Neuronal stem cell (in vitro differentiated cells): ENCODE data around the gene TRIM6.

Source experiments
- DNase-seq: peaks from one replicate; pipeline ENCODE4 v3.0.0-alpha.2; 2013; ENCODE audit warnings: low spot score
- H2AFZ ChIP-seq: one replicate; pipeline ENCODE4 v1.6.1; 2013; ENCODE audit warnings: mild to moderate bottlenecking, low read length, inconsistent platforms
- H2AK5ac ChIP-seq: 2 replicates; pipeline ENCODE4 v1.6.1; 2013; ENCODE audit warnings: low read depth, mild to moderate bottlenecking, inconsistent platforms, low read length, moderate library complexity, mixed read lengths
- H2BK120ac ChIP-seq: 2 replicates; pipeline ENCODE4 v1.6.1; 2013; ENCODE audit warnings: low read depth, mild to moderate bottlenecking, inconsistent platforms, low read length, moderate library complexity, mixed read lengths
- H2BK12ac ChIP-seq: one replicate; pipeline ENCODE4 v1.6.1; 2013; ENCODE audit warnings: low read length, inconsistent platforms
- H2BK15ac ChIP-seq: 2 replicates; pipeline ENCODE4 v1.6.1; 2013; ENCODE audit warnings: mild to moderate bottlenecking, low read length, inconsistent platforms, mixed read lengths
- H2BK5ac ChIP-seq: one replicate; pipeline ENCODE4 v1.6.1; 2013; ENCODE audit warnings: inconsistent platforms, mild to moderate bottlenecking, low read length, moderate library complexity
- H3K14ac ChIP-seq: one replicate; pipeline ENCODE4 v1.6.1; 2013; ENCODE audit warnings: low read length, inconsistent platforms
- H3K18ac ChIP-seq: 2 replicates; pipeline ENCODE4 v1.6.1; 2013; ENCODE audit warnings: low read length, inconsistent platforms
- H3K23ac ChIP-seq: 2 replicates; pipeline ENCODE4 v1.6.1; 2013; ENCODE audit warnings: low read depth, mild to moderate bottlenecking, mixed read lengths, low read length, inconsistent platforms; ENCODE audit not compliant: poor library complexity
- H3K27ac ChIP-seq: replicated peaks from 3 replicates; pipeline ENCODE4 v1.5.1; 2013; ENCODE audit warnings: low read length, inconsistent platforms
- H3K27me3 ChIP-seq, 3 experiments: 2 replicates each; pipeline ENCODE4 v1.6.1; 2013; ENCODE audit warnings: low read length in 3 of 3, mild to moderate bottlenecking in 2 of 3, inconsistent platforms in 1 of 3, low read depth in 1 of 3, mixed read lengths in 1 of 3, moderate library complexity in 1 of 3; ENCODE audit not compliant: control insufficient read depth in 3 of 3, insufficient read depth in 3 of 3
- H3K36me3 ChIP-seq, 2 donors: replicated peaks in 1 of 2; 2 replicates each; pipeline ENCODE4 v1.6.1; 2013; ENCODE audit warnings: low read length in 2 of 2; ENCODE audit not compliant: control insufficient read depth in 2 of 2, insufficient read depth in 2 of 2
- H3K4ac ChIP-seq: 2 replicates; pipeline ENCODE4 v1.6.1; 2013; ENCODE audit warnings: inconsistent platforms, mild to moderate bottlenecking, low read length, moderate library complexity
- H3K4me1 ChIP-seq, 2 donors: 1 replicate in 1 of 2; 2 replicates in 1 of 2; pipeline ENCODE4 v1.6.1; 2013; ENCODE audit warnings: low read length in 2 of 2, low read depth in 1 of 2; ENCODE audit not compliant: control insufficient read depth in 2 of 2, insufficient read depth in 1 of 2
- H3K4me2 ChIP-seq: one replicate; pipeline ENCODE4 v1.6.1; 2013; ENCODE audit warnings: mild to moderate bottlenecking, low read length, inconsistent platforms; ENCODE audit not compliant: insufficient read depth, poor library complexity, severe bottlenecking
- H3K4me3 ChIP-seq, 2 donors: 2 replicates each; pipeline ENCODE4 v1.5.1; 2013; ENCODE audit warnings: low read length in 2 of 2, mild to moderate bottlenecking in 2 of 2, inconsistent platforms in 1 of 2, moderate library complexity in 1 of 2
- H3K79me1 ChIP-seq: one replicate; pipeline ENCODE4 v1.6.1; 2013; ENCODE audit warnings: low read depth, mild to moderate bottlenecking, inconsistent platforms, low read length, moderate library complexity
- H3K9ac ChIP-seq: one replicate; pipeline ENCODE4 v1.6.1; 2013; ENCODE audit warnings: mild to moderate bottlenecking, low read depth, low read length, inconsistent platforms; ENCODE audit not compliant: poor library complexity
- H3K9me3 ChIP-seq, 2 donors: replicated peaks in 1 of 2; 2 replicates each; pipeline versions ENCODE3 to v1.6.1; 2013; ENCODE audit warnings: low read length in 2 of 2, mild to moderate bottlenecking in 2 of 2, inconsistent platforms in 1 of 2, low read depth in 1 of 2, mixed read lengths in 1 of 2, moderate library complexity in 1 of 2; ENCODE audit not compliant: control insufficient read depth in 2 of 2, insufficient read depth in 1 of 2
- H4K8ac ChIP-seq: one replicate; pipeline ENCODE4 v1.6.1; 2013; ENCODE audit warnings: low read depth, mild to moderate bottlenecking, inconsistent platforms, low read length, moderate library complexity
- H4K91ac ChIP-seq: one replicate; pipeline ENCODE4 v1.6.1; 2013; ENCODE audit warnings: low read length, low read depth, mild to moderate bottlenecking, inconsistent platforms; ENCODE audit not compliant: poor library complexity
- WGBS, 2 donors: extraction: QIAGEN DNeasy Blood & Tissue Kit; methylation state at CpG; one replicate each; pipeline ENCODE4 v1.1.7; 2013; ENCODE audit warnings: missing lambda C conversion rate in 2 of 2, mixed read lengths in 1 of 2; ENCODE audit not compliant: insufficient read length in 2 of 2, insufficient replicate concordance in 1 of 2; ENCODE audit errors: extremely low coverage in 2 of 2; 5-methylcytosine and 5-hydroxymethylcytosine counted together

TRIM6 gene

GRCh38 chr11:5639953-5640352, 43.5 kb downstream of the TRIM6 start:
- H2BK12ac ChIP-seq = no peak overlapping the region
- peaks cover 0 to 1% of the 10 kb centered on the region in 2 donors for H3K36me3 ChIP-seq
- H3K79me1 ChIP-seq = no peaks in the 10 kb centered on the region
- H3K9ac ChIP-seq = no peak overlapping the region
- H2BK5ac ChIP-seq = no peak overlapping the region
- no peak overlapping the region for H3K18ac ChIP-seq
- no peak overlapping the region for H2AFZ ChIP-seq
- no peaks in the 10 kb centered on the region for H3K9me3 ChIP-seq
- no CpG with 5 or more reads among the region's 1 CpG for WGBS, 2 donors
- no peak overlapping the region for H3K27ac ChIP-seq
- DNase-seq = no peak
- H2AK5ac ChIP-seq = no peak overlapping the region
- no peaks in the 10 kb centered on the region for H3K4me1 ChIP-seq
- H3K4ac ChIP-seq = no peak overlapping the region
- H4K8ac ChIP-seq = no peak overlapping the region
- no peak overlapping the region for H3K14ac ChIP-seq
- H3K27me3 ChIP-seq = no peaks in the 10 kb centered on the region
- no peak overlapping the region for H2BK15ac ChIP-seq
- H3K23ac ChIP-seq = no peak overlapping the region
- no peak overlapping the region for H3K4me3 ChIP-seq
- H2BK120ac ChIP-seq = no peak overlapping the region
- no peak overlapping the region for H3K4me2 ChIP-seq
- H4K91ac ChIP-seq = no peak overlapping the region

- H2AFZ ChIP-seq = no peak overlapping the region
- no peak overlapping the region for H3K18ac ChIP-seq
- DNase-seq = no peak
- no peak overlapping the region for H4K91ac ChIP-seq
- H3K79me1 ChIP-seq = no peaks in the 10 kb centered on the region
- no peak overlapping the region for H3K4ac ChIP-seq
- H3K9me3 ChIP-seq = no peaks in the 10 kb centered on the region
- no peak overlapping the region for H3K14ac ChIP-seq
- H2BK15ac ChIP-seq = no peak overlapping the region
- H2BK5ac ChIP-seq = no peak overlapping the region
- H3K36me3 ChIP-seq = peaks cover 0 to 1% of the 10 kb centered on the region in 2 donors
- H3K27me3 ChIP-seq = no peaks in the 10 kb centered on the region
- H4K8ac ChIP-seq = no peak overlapping the region
- no peak overlapping the region for H3K9ac ChIP-seq
- no peak overlapping the region for H2BK120ac ChIP-seq
- no peak overlapping the region for H2AK5ac ChIP-seq
- no peak overlapping the region for H3K4me2 ChIP-seq
- no peak overlapping the region for H2BK12ac ChIP-seq
- H3K4me1 ChIP-seq = no peaks in the 10 kb centered on the region
- H3K4me3 ChIP-seq = no peak overlapping the region
- H3K23ac ChIP-seq = no peak overlapping the region
- H3K27ac ChIP-seq = no peak overlapping the region
Measured at GRCh38 chr11:5643585-5643984, 47.1 kb downstream of the TRIM6 start.

GRCh38 chr11:5646139-5646538, 49.7 kb downstream of the TRIM6 start:
- H2AK5ac ChIP-seq = no peak overlapping the region
- H3K27ac ChIP-seq = no peak overlapping the region
- H3K14ac ChIP-seq = no peak overlapping the region
- no peak overlapping the region for H2BK12ac ChIP-seq
- no peaks in the 10 kb centered on the region for H3K9me3 ChIP-seq
- no peak overlapping the region for H3K9ac ChIP-seq
- H4K91ac ChIP-seq = no peak overlapping the region
- no peak overlapping the region for H4K8ac ChIP-seq
- no peak overlapping the region for H3K4me2 ChIP-seq
- no peak overlapping the region for H2BK5ac ChIP-seq
- H3K18ac ChIP-seq = no peak overlapping the region
- peaks cover 0 to 1% of the 10 kb centered on the region in 2 donors for H3K36me3 ChIP-seq
- H3K4ac ChIP-seq = no peak overlapping the region
- WGBS, 2 donors = no CpG with 5 or more reads among the region's 3 CpGs
- no peak overlapping the region for H3K23ac ChIP-seq
- no peaks in the 10 kb centered on the region for H3K27me3 ChIP-seq
- H3K79me1 ChIP-seq = no peaks in the 10 kb centered on the region
- H3K4me3 ChIP-seq = no peak overlapping the region
- DNase-seq = no peak
- H2BK120ac ChIP-seq = no peak overlapping the region
- H2AFZ ChIP-seq = no peak overlapping the region
- no peaks in the 10 kb centered on the region for H3K4me1 ChIP-seq
- no peak overlapping the region for H2BK15ac ChIP-seq

GRCh38 chr11:5655474-5655873, 59.0 kb downstream of the TRIM6 start:
- no peaks in the 10 kb centered on the region for H3K27me3 ChIP-seq
- no peaks in the 10 kb centered on the region for H3K4me1 ChIP-seq
- H3K9ac ChIP-seq = no peak overlapping the region
- H3K23ac ChIP-seq = no peak overlapping the region
- no peak overlapping the region for H4K91ac ChIP-seq
- no peak overlapping the region for H3K4me2 ChIP-seq
- no peak overlapping the region for H3K4me3 ChIP-seq
- no peaks in the 10 kb centered on the region for H3K36me3 ChIP-seq
- no peak overlapping the region for H3K4ac ChIP-seq
- H2BK5ac ChIP-seq = no peak overlapping the region
- no peak overlapping the region for H2AK5ac ChIP-seq
- H4K8ac ChIP-seq = no peak overlapping the region
- peaks cover 0 to 4% of the 10 kb centered on the region in 2 donors for H3K9me3 ChIP-seq
- H3K14ac ChIP-seq = no peak overlapping the region
- no peak overlapping the region for H2AFZ ChIP-seq
- no peak overlapping the region for H3K18ac ChIP-seq
- no CpG with 5 or more reads among the region's 4 CpGs for WGBS, 2 donors
- H3K79me1 ChIP-seq = no peaks in the 10 kb centered on the region
- no peak overlapping the region for H2BK12ac ChIP-seq
- DNase-seq = no peak
- no peak overlapping the region for H2BK15ac ChIP-seq
- no peak overlapping the region for H2BK120ac ChIP-seq
- H3K27ac ChIP-seq = no peak overlapping the region
